Measurements from ENCODE around the gene PRKCA.

DNA sequence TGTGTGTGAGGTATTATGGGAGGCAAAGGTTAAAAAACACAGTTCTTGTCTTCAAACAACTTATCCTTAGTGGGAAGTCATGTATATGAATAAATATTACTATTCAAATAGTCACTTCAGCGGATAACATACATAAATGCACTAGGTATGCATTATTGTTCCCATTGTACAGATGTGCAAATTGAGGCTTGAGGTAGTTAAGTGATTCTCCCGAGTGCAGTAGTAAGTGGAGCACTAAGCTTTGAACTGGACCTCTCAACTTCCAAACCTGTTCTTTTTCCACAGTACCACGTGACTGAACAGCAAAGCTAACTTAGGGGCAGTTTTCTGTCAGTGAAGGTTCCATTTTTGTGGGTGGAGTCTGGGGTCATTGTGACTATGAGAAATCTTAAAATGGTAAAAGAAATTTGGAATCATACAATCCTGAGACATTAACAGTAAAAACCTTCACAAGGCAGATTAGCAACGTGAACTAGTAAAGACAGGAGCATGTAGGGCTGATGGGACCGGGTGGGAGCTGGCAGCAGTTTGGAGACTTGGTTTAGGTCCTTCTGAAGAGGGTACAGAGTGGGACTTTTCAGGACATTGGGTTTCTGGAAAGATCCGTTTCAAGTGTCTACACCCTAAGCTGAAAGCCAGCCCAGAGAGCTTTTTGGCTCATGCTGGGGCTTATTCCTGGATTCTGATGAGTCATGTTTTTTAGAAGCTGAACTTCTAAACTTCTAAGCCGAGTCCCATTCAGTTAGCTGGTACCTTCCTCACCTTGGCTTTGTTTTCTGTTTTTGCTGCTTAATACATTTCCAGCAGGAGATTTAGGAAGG, 204.9 kb downstream of the PRKCA start:
- TF ChIP-seq, protein P1, sequence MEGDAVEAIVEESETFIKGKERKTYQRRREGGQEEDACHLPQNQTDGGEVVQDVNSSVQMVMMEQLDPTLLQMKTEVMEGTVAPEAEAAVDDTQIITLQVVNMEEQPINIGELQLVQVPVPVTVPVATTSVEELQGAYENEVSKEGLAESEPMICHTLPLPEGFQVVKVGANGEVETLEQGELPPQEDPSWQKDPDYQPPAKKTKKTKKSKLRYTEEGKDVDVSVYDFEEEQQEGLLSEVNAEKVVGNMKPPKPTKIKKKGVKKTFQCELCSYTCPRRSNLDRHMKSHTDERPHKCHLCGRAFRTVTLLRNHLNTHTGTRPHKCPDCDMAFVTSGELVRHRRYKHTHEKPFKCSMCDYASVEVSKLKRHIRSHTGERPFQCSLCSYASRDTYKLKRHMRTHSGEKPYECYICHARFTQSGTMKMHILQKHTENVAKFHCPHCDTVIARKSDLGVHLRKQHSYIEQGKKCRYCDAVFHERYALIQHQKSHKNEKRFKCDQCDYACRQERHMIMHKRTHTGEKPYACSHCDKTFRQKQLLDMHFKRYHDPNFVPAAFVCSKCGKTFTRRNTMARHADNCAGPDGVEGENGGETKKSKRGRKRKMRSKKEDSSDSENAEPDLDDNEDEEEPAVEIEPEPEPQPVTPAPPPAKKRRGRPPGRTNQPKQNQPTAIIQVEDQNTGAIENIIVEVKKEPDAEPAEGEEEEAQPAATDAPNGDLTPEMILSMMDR (IDR thresholded peaks at IDR 0.05) = no peak
- TF ChIP-seq ZFX (IDR thresholded peaks at IDR 0.05; ENCODE audit: borderline replicate concordance) = no peak
